GM23338 (cell line): ENCODE measurements around the gene CD28. TPM values are rescaled to one million over a fixed set of nuclear protein-coding genes. Genes with fewer than 3 reads are reported as not detected.
A peak's percentile ranks its signal among the peaks of the same experiment; 100 is the strongest.

Experiments
- ATAC-seq: fragments of 200-7000 bp; cut with Tn5 transposase; 3 replicates; pipeline ENCODE4 v1.9.1; 2020
- DNase-seq: peaks from one replicate; pipeline ENCODE4 v3.0.0-alpha.2; 2015; ENCODE audit warnings: low spot score
- H2AFZ ChIP-seq: fragments of 200-600 bp; sonication (generic); 2 replicates; pipeline ENCODE4 v1.8.0; 2016; ENCODE audit warnings: antibody characterized with exemption, mild to moderate bottlenecking, moderate library complexity
- H3F3A ChIP-seq: fragments of 200-600 bp; sonication (generic); replicated peaks from 2 replicates; pipeline ENCODE4 v1.8.0; 2017; ENCODE audit warnings: antibody characterized with exemption, mixed run types, low read depth
- H3K27ac ChIP-seq: fragments of 200-600 bp; sonication (generic); 2 replicates; pipeline ENCODE4 v1.6.1; 2016; ENCODE audit warnings: low read depth
- H3K27me3 ChIP-seq: fragments of 200-600 bp; sonication (generic); 2 replicates; pipeline ENCODE4 v1.8.0; 2016; ENCODE audit warnings: mild to moderate bottlenecking, mixed run types, moderate library complexity; ENCODE audit not compliant: insufficient read depth
- H3K36me3 ChIP-seq: fragments of 200-600 bp; sonication (generic); 2 replicates; pipeline ENCODE4 v1.8.0; 2016; ENCODE audit warnings: mild to moderate bottlenecking; ENCODE audit not compliant: insufficient read depth
- H3K4me1 ChIP-seq: fragments of 200-600 bp; sonication (generic); 2 replicates; pipeline ENCODE4 v1.8.0; 2016; ENCODE audit warnings: mild to moderate bottlenecking, moderate library complexity; ENCODE audit not compliant: insufficient read depth
- H3K4me2 ChIP-seq: fragments of 200-600 bp; sonication (generic); 2 replicates; pipeline ENCODE4 v1.7.1; 2017; ENCODE audit warnings: mixed run types
- H3K4me3 ChIP-seq: fragments of 200-600 bp; sonication (generic); 2 replicates; pipeline ENCODE4 v1.6.1; 2016; ENCODE audit warnings: mixed run types
- H3K79me2 ChIP-seq: fragments of 200-600 bp; sonication (generic); replicated peaks from 2 replicates; pipeline ENCODE4 v1.8.0; 2017; ENCODE audit warnings: mild to moderate bottlenecking; ENCODE audit not compliant: insufficient read depth
- H3K9me2 ChIP-seq: fragments of 200-600 bp; sonication (generic); 2 replicates; pipeline ENCODE4 v1.8.0; 2017; ENCODE audit not compliant: insufficient read depth
- H4K20me1 ChIP-seq: fragments of 200-600 bp; sonication (generic); replicated peaks from 2 replicates; pipeline ENCODE4 v1.8.0; 2017; ENCODE audit warnings: mild to moderate bottlenecking; ENCODE audit not compliant: insufficient read depth
- H3K27ac Mint-ChIP-seq: 2 replicates; pipeline ENCODE4 v1.8.0; 2020; ENCODE audit warnings: inconsistent platforms, mild to moderate bottlenecking, moderate library complexity, mixed read lengths
- H3K27me3 Mint-ChIP-seq: 3 replicates; pipeline ENCODE4 v1.8.0; 2022; ENCODE audit warnings: low read depth, mild to moderate bottlenecking, moderate library complexity, mixed read lengths, inconsistent platforms; ENCODE audit not compliant: insufficient read depth, poor library complexity
- H3K36me3 Mint-ChIP-seq: 3 replicates; pipeline ENCODE4 v1.8.0; 2021; ENCODE audit warnings: low read depth, mild to moderate bottlenecking, inconsistent platforms, moderate library complexity, mixed read lengths
- H3K4me1 Mint-ChIP-seq: 3 replicates; pipeline ENCODE4 v1.8.0; 2020; ENCODE audit warnings: mild to moderate bottlenecking, inconsistent platforms, mixed read lengths
- H3K4me3 Mint-ChIP-seq: 3 replicates; pipeline ENCODE4 v1.8.0; 2021; ENCODE audit warnings: moderate library complexity, mild to moderate bottlenecking, inconsistent platforms, mixed read lengths
- H3K9me3 Mint-ChIP-seq: 3 replicates; pipeline ENCODE4 v1.8.0; 2020; ENCODE audit warnings: moderate library complexity, mild to moderate bottlenecking, inconsistent platforms, mixed read lengths
- EZH2 ChIP-seq: fragments of 200-600 bp; sonication (generic); IDR thresholded peaks from one replicate; pipeline ENCODE4 v1.8.0; 2017; ENCODE audit warnings: antibody characterized with exemption, mild to moderate bottlenecking, low read depth; ENCODE audit not compliant: unreplicated experiment
- NANOG ChIP-seq: IDR thresholded peaks from 2 replicates; pipeline ENCODE4 v1.6.1; 2016; ENCODE audit warnings: antibody characterized with exemption, borderline replicate concordance
- STAT1 ChIP-seq: IDR thresholded peaks from one replicate; pipeline ENCODE4 v1.6.1; 2016; ENCODE audit warnings: antibody characterized with exemption; ENCODE audit not compliant: unreplicated experiment
- ZNF331 ChIP-seq: fragments of 250-450 bp; sonication (Bioruptor Pico); IDR thresholded peaks from 2 replicates; pipeline ENCODE4 v1.5.0; 2020; ENCODE audit warnings: low read depth, mild to moderate bottlenecking, moderate library complexity
- long read RNA-seq: library from polyadenylated mRNA; unstranded; transcript quantifications from one replicate; pipeline ENCODE4 v2.0.0, GENCODE V29; 2020; ENCODE audit not compliant: unreplicated experiment
- polyA plus RNA-seq: library from polyadenylated mRNA; unstranded; fragments of >200 nt; fragmentation: Nextera tagmentation; extraction: Ambion mirVana; gene quantifications from 2 replicates; pipeline ENCODE4 v1.2.1, GENCODE V29; 2016
- total RNA-seq: library from RNA; depleted of rRNA; stranded (reverse); fragments of >200 nt; shearing (Covaris generic); gene quantifications from 2 replicates; pipeline ENCODE4 v1.2.3, GENCODE V29; 2014; rRNA removed
- TF ChIP-seq, protein P1 (sequence below): IDR thresholded peaks from 2 replicates; pipeline ENCODE4 v1.6.1; 2016; ENCODE audit warnings: antibody characterized with exemption
- TF ChIP-seq, protein P2 (sequence below): IDR thresholded peaks from one replicate; pipeline ENCODE4 v1.6.1; 2018; ENCODE audit warnings: antibody characterized with exemption; ENCODE audit not compliant: unreplicated experiment
- TF ChIP-seq, protein P3 (sequence below), 2 experiments: fragments of 200-600 bp in 1 of 2; sonication (generic) in 1 of 2; conservative IDR thresholded peaks; 2 replicates each; pipeline versions ENCODE4 v1.5.1 to v1.6.1; 2016 to 2017; ENCODE audit warnings: antibody characterized with exemption in 2 of 2, low read depth in 2 of 2, mild to moderate bottlenecking in 2 of 2, moderate library complexity in 1 of 2

CD28 gene
- total RNA-seq = not detected in 2 replicates
- not detected in 2 replicates for polyA plus RNA-seq
- long read RNA-seq = 0 reads

DNA sequence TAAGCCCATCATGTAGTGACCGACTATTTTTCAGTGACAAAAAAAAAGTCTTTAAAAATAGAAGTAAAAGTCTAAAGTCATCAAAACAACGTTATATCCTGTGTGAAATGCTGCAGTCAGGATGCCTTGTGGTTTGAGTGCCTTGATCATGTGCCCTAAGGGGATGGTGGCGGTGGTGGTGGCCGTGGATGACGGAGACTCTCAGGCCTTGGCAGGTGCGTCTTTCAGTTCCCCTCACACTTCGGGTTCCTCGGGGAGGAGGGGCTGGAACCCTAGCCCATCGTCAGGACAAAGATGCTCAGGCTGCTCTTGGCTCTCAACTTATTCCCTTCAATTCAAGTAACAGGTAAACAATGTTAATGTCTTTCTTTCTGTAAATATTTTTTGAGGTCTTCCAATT, at the start of gene CD28:
CD28 (plus strand) TSS at position 237 of the 400 bp plus-strand sequence; CDS start at position 295, 58 bp downstream.
- no peaks in the 10 kb centered on the region; the same call in 2 of the 3 replicates for H3K9me3 Mint-ChIP-seq
- H3K27ac Mint-ChIP-seq = no peak within 1 kb of the TSS
- H3K79me2 ChIP-seq = no peaks in the 10 kb centered on the region
- no peak for ATAC-seq
- H3F3A ChIP-seq = no peaks in the 10 kb centered on the region
- no peaks in the 10 kb centered on the region for H3K27me3 ChIP-seq
- H3K4me3 Mint-ChIP-seq = no peak within 1 kb of the TSS
- no peaks in the 10 kb centered on the region for H3K4me1 Mint-ChIP-seq
- no peaks in the 10 kb centered on the region for H4K20me1 ChIP-seq
- H3K4me3 ChIP-seq = no peak within 1 kb of the TSS
- H3K4me1 ChIP-seq = no peaks in the 10 kb centered on the region
- no peak for DNase-seq
- peaks cover 4% of the 10 kb centered on the region for H3K27me3 Mint-ChIP-seq
- no peaks in the 10 kb centered on the region for H3K36me3 Mint-ChIP-seq
- TF ChIP-seq, protein P1, sequence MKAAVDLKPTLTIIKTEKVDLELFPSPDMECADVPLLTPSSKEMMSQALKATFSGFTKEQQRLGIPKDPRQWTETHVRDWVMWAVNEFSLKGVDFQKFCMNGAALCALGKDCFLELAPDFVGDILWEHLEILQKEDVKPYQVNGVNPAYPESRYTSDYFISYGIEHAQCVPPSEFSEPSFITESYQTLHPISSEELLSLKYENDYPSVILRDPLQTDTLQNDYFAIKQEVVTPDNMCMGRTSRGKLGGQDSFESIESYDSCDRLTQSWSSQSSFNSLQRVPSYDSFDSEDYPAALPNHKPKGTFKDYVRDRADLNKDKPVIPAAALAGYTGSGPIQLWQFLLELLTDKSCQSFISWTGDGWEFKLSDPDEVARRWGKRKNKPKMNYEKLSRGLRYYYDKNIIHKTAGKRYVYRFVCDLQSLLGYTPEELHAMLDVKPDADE = no peak
- TF ChIP-seq EZH2 = no peak
- no peak for TF ChIP-seq ZNF331 (CRISPR knock-in tag)
- H3K9me2 ChIP-seq = no peaks in the 10 kb centered on the region; the same call in 1 of the 2 replicates
- no peak within 1 kb of the TSS for H3K27ac ChIP-seq
- 0 out of 2 replicates have a peak within 1 kb of the TSS, but pooled peaks have one; percentile 61 for H2AFZ ChIP-seq
- no peaks in the 10 kb centered on the region for H3K36me3 ChIP-seq
- H3K4me2 ChIP-seq = no peak within 1 kb of the TSS

DNA sequence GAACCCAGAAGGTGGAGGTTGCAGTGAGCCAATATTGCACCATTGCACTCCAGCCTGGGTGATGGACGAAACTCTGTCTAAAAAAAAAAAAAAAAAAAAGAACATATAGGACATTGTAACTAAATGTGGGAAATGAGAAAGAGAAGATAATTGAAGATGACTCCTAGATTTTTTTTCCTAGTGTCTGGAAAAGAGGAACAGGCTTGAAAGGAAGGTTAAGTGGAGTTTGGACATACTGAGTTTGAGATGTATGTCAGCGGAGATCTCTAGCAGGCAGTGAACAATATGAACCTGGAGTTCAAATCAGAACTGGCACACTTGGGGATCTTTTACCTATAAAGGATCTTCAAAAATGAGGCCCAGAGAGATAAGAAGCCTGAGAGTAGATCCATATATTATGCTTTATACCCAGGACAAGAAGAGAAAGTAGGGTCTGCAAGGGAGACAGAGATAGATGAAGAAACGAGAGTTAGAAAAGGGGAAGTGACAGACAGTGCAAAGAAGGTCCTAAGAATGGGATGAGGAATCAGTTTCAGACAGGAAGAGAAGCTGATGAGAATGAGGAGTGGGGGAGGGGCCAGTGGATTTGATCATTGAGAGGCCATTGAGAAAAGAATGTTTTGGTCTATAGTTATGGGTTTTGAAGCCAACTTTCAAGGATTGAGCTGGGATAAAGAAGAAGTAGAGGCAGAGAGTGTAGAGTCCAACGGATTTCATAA, 46.9 kb upstream of the CD28 start:
- Mint-ChIP-seq H3K4me3 (no peak overlapping the region), H3K27ac (peak overlapping the region; percentile 3; the same call in 1 of the 2 replicates), H3K4me1 (peaks cover 28% of the 10 kb centered on the region), H3K36me3 (no peaks in the 10 kb centered on the region), H3K27me3 (peaks cover 5% of the 10 kb centered on the region), H3K9me3 (no peaks in the 10 kb centered on the region)
- Histone ChIP-seq H3K4me3 (no peak overlapping the region), H3K27me3 (no peaks in the 10 kb centered on the region), H3K79me2 (no peaks in the 10 kb centered on the region), H2AFZ (peak overlapping the region; percentile 92), H3K27ac (no peak overlapping the region), H3F3A (no peaks in the 10 kb centered on the region), H3K4me1 (peaks cover 25% of the 10 kb centered on the region), H3K4me2 (no peak overlapping the region), H3K9me2 (no peaks in the 10 kb centered on the region), H3K36me3 (no peaks in the 10 kb centered on the region), H4K20me1 (no peaks in the 10 kb centered on the region)
- ATAC-seq (no peak), DNase-seq (no peak)
- TF ChIP-seq, protein P2, sequence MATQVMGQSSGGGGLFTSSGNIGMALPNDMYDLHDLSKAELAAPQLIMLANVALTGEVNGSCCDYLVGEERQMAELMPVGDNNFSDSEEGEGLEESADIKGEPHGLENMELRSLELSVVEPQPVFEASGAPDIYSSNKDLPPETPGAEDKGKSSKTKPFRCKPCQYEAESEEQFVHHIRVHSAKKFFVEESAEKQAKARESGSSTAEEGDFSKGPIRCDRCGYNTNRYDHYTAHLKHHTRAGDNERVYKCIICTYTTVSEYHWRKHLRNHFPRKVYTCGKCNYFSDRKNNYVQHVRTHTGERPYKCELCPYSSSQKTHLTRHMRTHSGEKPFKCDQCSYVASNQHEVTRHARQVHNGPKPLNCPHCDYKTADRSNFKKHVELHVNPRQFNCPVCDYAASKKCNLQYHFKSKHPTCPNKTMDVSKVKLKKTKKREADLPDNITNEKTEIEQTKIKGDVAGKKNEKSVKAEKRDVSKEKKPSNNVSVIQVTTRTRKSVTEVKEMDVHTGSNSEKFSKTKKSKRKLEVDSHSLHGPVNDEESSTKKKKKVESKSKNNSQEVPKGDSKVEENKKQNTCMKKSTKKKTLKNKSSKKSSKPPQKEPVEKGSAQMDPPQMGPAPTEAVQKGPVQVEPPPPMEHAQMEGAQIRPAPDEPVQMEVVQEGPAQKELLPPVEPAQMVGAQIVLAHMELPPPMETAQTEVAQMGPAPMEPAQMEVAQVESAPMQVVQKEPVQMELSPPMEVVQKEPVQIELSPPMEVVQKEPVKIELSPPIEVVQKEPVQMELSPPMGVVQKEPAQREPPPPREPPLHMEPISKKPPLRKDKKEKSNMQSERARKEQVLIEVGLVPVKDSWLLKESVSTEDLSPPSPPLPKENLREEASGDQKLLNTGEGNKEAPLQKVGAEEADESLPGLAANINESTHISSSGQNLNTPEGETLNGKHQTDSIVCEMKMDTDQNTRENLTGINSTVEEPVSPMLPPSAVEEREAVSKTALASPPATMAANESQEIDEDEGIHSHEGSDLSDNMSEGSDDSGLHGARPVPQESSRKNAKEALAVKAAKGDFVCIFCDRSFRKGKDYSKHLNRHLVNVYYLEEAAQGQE = no peak
- TF ChIP-seq STAT1 (no peak), NANOG (no peak)
- TF ChIP-seq, protein P3, sequence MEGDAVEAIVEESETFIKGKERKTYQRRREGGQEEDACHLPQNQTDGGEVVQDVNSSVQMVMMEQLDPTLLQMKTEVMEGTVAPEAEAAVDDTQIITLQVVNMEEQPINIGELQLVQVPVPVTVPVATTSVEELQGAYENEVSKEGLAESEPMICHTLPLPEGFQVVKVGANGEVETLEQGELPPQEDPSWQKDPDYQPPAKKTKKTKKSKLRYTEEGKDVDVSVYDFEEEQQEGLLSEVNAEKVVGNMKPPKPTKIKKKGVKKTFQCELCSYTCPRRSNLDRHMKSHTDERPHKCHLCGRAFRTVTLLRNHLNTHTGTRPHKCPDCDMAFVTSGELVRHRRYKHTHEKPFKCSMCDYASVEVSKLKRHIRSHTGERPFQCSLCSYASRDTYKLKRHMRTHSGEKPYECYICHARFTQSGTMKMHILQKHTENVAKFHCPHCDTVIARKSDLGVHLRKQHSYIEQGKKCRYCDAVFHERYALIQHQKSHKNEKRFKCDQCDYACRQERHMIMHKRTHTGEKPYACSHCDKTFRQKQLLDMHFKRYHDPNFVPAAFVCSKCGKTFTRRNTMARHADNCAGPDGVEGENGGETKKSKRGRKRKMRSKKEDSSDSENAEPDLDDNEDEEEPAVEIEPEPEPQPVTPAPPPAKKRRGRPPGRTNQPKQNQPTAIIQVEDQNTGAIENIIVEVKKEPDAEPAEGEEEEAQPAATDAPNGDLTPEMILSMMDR (conservative IDR thresholded peaks at IDR 0.05; ENCODE audit: low read depth in 2 of 2) = no peak
